Prostate gland (tissue), 2 donors: ENCODE data around the gene A3GALT2. TPM values are rescaled to one million over a fixed set of nuclear protein-coding genes. Genes with fewer than 3 reads are reported as not detected.

Source experiments
- DNase-seq: peaks from one replicate; pipeline ENCODE4 v3.0.0-alpha.2; 2019; ENCODE audit warnings: low spot score
- H3K27ac ChIP-seq, 2 donors: fragments of 200-600 bp; sonication (generic); 2 replicates each; pipeline ENCODE4 v1.5.1; 2017 to 2019
- H3K27me3 ChIP-seq: fragments of 200-600 bp; sonication (generic); replicated peaks from 2 replicates; pipeline ENCODE4 v1.5.1; 2019; ENCODE audit not compliant: insufficient read depth
- H3K36me3 ChIP-seq, 2 donors: fragments of 200-600 bp; sonication (generic); 1 replicate in 1 of 2; 2 replicates in 1 of 2; pipeline versions ENCODE4 v1.5.1 to v1.8.1; 2017 to 2019
- H3K4me1 ChIP-seq: fragments of 200-600 bp; sonication (generic); replicated peaks from 2 replicates; pipeline ENCODE4 v1.5.1; 2019
- H3K4me3 ChIP-seq, 2 donors: fragments of 200-600 bp; sonication (generic); 2 replicates each; pipeline ENCODE4 v1.5.1; 2017 to 2019
- H3K9me3 ChIP-seq: fragments of 200-600 bp; sonication (generic); 2 replicates; pipeline ENCODE4 v1.5.1; 2017
- CTCF ChIP-seq, 4 experiments: fragments of 200-600 bp in 2 of 4; fragments of 450-650 bp in 2 of 4; sonication (generic) in 2 of 4; IDR thresholded peaks; 1 replicate in 3 of 4; 2 replicates in 1 of 4; pipeline ENCODE4 v1.5.1; 2016 to 2019; ENCODE audit warnings: antibody characterized with exemption in 4 of 4, mild to moderate bottlenecking in 2 of 4, moderate library complexity in 2 of 4
- POLR2A ChIP-seq: fragments of 450-650 bp; IDR thresholded peaks from one replicate; pipeline ENCODE4 v1.6.1; 2016; ENCODE audit warnings: antibody characterized with exemption, mild to moderate bottlenecking
- POLR2AphosphoS5 ChIP-seq: sonication (generic); formaldehyde crosslinking; IDR thresholded peaks from one replicate; pipeline ENCODE4 v1.6.1; 2017; ENCODE audit warnings: antibody characterized with exemption
- WGBS: methylation state at CpG from one replicate; pipeline ENCODE4 v1.1.5; 2018; 5-methylcytosine and 5-hydroxymethylcytosine counted together
- intact Hi-C: fragments of 100-400 bp; cut with DNase I; formaldehyde crosslinking; loops from one replicate; pipeline ENCODE4 v1.14.2; 2022
- total RNA-seq, 2 donors: library from RNA; depleted of rRNA; stranded (reverse); fragments of >200 nt; gene quantifications; one replicate each; pipeline ENCODE4 v1.1.0, GENCODE V29; 2016

A3GALT2 gene
- total RNA-seq, 2 donors from 2014 or later, result 0.46 TPM; not detected in 1

GRCh38 chr1:33270808-33271465 is 50.0 kb downstream of the A3GALT2 start:
- Histone ChIP-seq H3K9me3 (no peaks in the 10 kb centered on the region), H3K4me1 (no peaks in the 10 kb centered on the region), H3K36me3 (no peaks in the 10 kb centered on the region), H3K27me3 (no peaks in the 10 kb centered on the region), H3K4me3 (no peak overlapping the region), H3K27ac (no peak overlapping the region)
- DNase-seq, result no peak
- TF ChIP-seq POLR2AphosphoS5, result no peak
- TF ChIP-seq POLR2A, result no peak
- TF ChIP-seq CTCF (IDR thresholded peaks at IDR 0.05), result no peak
- intact Hi-C loops, result no loop called here
- 86% methylated on average over 7 of the region's 7 CpGs for WGBS

GRCh38 chr1:33270379-33270778 is 50.5 kb downstream of the A3GALT2 start:
- TF ChIP-seq CTCF (IDR thresholded peaks at IDR 0.05), result no peak
- no peak for TF ChIP-seq POLR2A
- WGBS, result 92% methylated on average over 5 of the region's 5 CpGs
- H3K4me1 ChIP-seq, result no peaks in the 10 kb centered on the region

GRCh38 chr1:33269621-33270020 is 51.3 kb downstream of the A3GALT2 start:
- 75% methylated on average over 5 of the region's 5 CpGs for WGBS
- DNase-seq, result no peak
- intact Hi-C loops, result no loop called here
- Histone ChIP-seq H3K4me1 (no peaks in the 10 kb centered on the region), H3K4me3 (no peak overlapping the region), H3K36me3 (no peaks in the 10 kb centered on the region), H3K9me3 (no peaks in the 10 kb centered on the region), H3K27ac (no peak overlapping the region), H3K27me3 (no peaks in the 10 kb centered on the region)
- no peak for TF ChIP-seq CTCF (IDR thresholded peaks at IDR 0.05)

More at GRCh38 chr1:33270379-33270778, 50.5 kb downstream of the A3GALT2 start:
- no peak overlapping the region for H3K4me3 ChIP-seq
- no peaks in the 10 kb centered on the region for H3K27me3 ChIP-seq
- no peaks in the 10 kb centered on the region for H3K36me3 ChIP-seq
- no peak overlapping the region for H3K27ac ChIP-seq
- intact Hi-C loops, result no loop called here
- H3K9me3 ChIP-seq, result no peaks in the 10 kb centered on the region
- DNase-seq, result no peak

DNA sequence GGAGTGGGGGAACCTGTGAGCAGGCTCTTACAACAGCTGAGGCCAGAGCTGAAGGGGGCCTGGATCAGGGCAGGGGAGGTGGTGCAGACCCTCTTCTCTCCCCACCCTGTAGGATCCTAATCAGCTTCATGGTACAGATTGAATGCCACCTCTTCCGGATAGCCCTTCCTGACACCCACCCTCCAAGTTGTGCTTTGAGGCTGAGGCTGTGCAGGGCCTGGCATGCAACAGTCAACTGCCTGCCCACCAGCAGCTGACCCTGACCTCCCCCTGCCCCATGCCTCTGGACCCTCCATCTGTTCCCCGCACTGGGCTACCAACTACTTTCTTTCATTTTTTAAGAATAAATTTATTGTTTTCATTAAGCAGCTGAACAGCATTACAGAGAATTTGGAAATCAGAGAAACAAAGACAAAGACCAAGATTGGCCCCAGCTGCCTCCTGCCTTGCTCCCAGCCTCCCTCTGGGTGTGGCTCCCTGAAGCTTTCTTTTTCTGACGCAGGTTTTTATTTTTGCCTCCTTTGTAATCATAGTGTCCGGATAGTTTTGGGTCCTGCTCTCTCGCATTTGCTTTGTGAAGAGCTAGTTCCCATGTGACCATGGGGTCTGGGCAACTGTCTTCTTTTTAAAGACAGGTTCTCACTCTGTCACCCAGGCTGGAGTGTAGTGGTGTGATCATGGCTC is 51.8 kb downstream of the A3GALT2 start:
- H3K36me3 ChIP-seq, result no peaks in the 10 kb centered on the region
- H3K4me1 ChIP-seq, result no peaks in the 10 kb centered on the region
- intact Hi-C loops, result no loop called here
- TF ChIP-seq CTCF (IDR thresholded peaks at IDR 0.05), result no peak
- TF ChIP-seq POLR2A, result no peak
- no peak for TF ChIP-seq POLR2AphosphoS5
- WGBS, result 65% methylated on average over 5 of the region's 5 CpGs
- H3K27ac ChIP-seq, result no peak overlapping the region
- no peaks in the 10 kb centered on the region for H3K27me3 ChIP-seq
- DNase-seq, result no peak
- H3K9me3 ChIP-seq, result no peaks in the 10 kb centered on the region
- no peak overlapping the region for H3K4me3 ChIP-seq

- WGBS, result 89% methylated on average over 2 of the region's 2 CpGs
- H3K4me1 ChIP-seq, result no peaks in the 10 kb centered on the region
- no peaks in the 10 kb centered on the region for H3K9me3 ChIP-seq
- TF ChIP-seq POLR2A, result no peak
- no peak for TF ChIP-seq POLR2AphosphoS5
- TF ChIP-seq CTCF (IDR thresholded peaks at IDR 0.05), result no peak
- no peak overlapping the region for H3K27ac ChIP-seq
- no peak overlapping the region for H3K4me3 ChIP-seq
- H3K36me3 ChIP-seq, result no peaks in the 10 kb centered on the region
- intact Hi-C loops, result no loop called here
- H3K27me3 ChIP-seq, result no peaks in the 10 kb centered on the region
- DNase-seq, result no peak
These were observed 52.4 kb downstream of the A3GALT2 start for GRCh38 chr1:33268457-33268856.
